Adrenal gland (tissue), 12 donors: ENCODE data around the gene KRT73. TPM values are rescaled to one million over a fixed set of nuclear protein-coding genes. Genes with fewer than 3 reads are reported as not detected.

Source experiments
- DNase-seq, 7 donors: peaks; one replicate each; pipeline ENCODE4 v3.0.0-alpha.2; 2019 to 2020
- H3K27ac ChIP-seq, 5 donors: fragments of 200-600 bp; sonication (generic) in 4 of 5; 1 replicate in 3 of 5; 2 replicates in 2 of 5; pipeline versions ENCODE4 v1.5.1 to v1.8.0; 2016 to 2020; ENCODE audit warnings: mild to moderate bottlenecking in 1 of 5
- H3K27me3 ChIP-seq: fragments of 200-600 bp; 2 replicates; pipeline ENCODE4 v1.8.0; 2021
- H3K36me3 ChIP-seq, 2 donors: fragments of 200-600 bp; replicated peaks in 1 of 2; 1 replicate in 1 of 2; 2 replicates in 1 of 2; pipeline versions ENCODE4 v1.5.1 to v1.8.0; 2018 to 2022
- H3K4me1 ChIP-seq, 2 donors: fragments of 200-600 bp; replicated peaks in 1 of 2; 1 replicate in 1 of 2; 2 replicates in 1 of 2; pipeline versions ENCODE4 v1.5.1 to v1.8.0; 2018 to 2021
- H3K4me3 ChIP-seq, 4 donors: fragments of 200-600 bp; sonication (generic) in 3 of 4; one replicate each; pipeline ENCODE4 v1.5.1; 2016 to 2018
- H3K9me3 ChIP-seq, 3 donors: fragments of 200-600 bp; sonication (generic) in 1 of 3; replicated peaks in 1 of 3; 1 replicate in 2 of 3; 2 replicates in 1 of 3; pipeline versions ENCODE4 v1.5.1 to v1.8.0; 2016 to 2021
- CTCF ChIP-seq, 6 experiments: fragments of 450-650 bp in 4 of 6; fragments of 200-600 bp in 2 of 6; sonication (generic) in 1 of 6; IDR thresholded peaks; 1 replicate in 5 of 6; 2 replicates in 1 of 6; pipeline versions ENCODE4 v1.5.1 to v1.8.0; 2016 to 2021; ENCODE audit warnings: antibody characterized with exemption in 6 of 6, mild to moderate bottlenecking in 2 of 6, moderate library complexity in 1 of 6
- POLR2A ChIP-seq, 2 donors: fragments of 450-650 bp; IDR thresholded peaks; one replicate each; pipeline ENCODE4 v1.6.1; 2017; ENCODE audit warnings: antibody characterized with exemption in 2 of 2, mild to moderate bottlenecking in 2 of 2, moderate library complexity in 1 of 2
- WGBS, 4 donors: extraction: QIAGEN DNeasy Blood & Tissue Kit in 2 of 4; methylation state at CpG; one replicate each; pipeline versions ENCODE4 v1.1.5 to v1.1.7; 2013 to 2017; 5-methylcytosine and 5-hydroxymethylcytosine counted together
- intact Hi-C, 2 donors: fragments of 100-400 bp; cut with DNase I; formaldehyde crosslinking; loops; one replicate each; pipeline versions ENCODE4 v1.14.1 to v1.15.0; 2022 to 2023
- polyA plus RNA-seq, 3 donors: library from polyadenylated mRNA; stranded (reverse); fragments of 200-250 nt in 2 of 3; fragments of 350-450 nt in 1 of 3; fragmentation: Illumina TruSeq in 1 of 3; extraction: RNeasy Lipid Tissue Mini Kit (QIAGEN cat#74804) in 1 of 3; gene quantifications; one replicate each; pipeline ENCODE4 v1.2.3, GENCODE V29; 2013 to 2014
- total RNA-seq, 9 donors: library from RNA; depleted of rRNA in 4 of 9; stranded (reverse); fragments of >200 nt in 4 of 9; fragments of 120-200 nt in 1 of 9; fragmentation: NEBNext Ultra II Directional in 1 of 9; extraction: Animal tissue kit (Norgen Biotek cat#: 25700) in 1 of 9; gene quantifications; one replicate each; pipeline versions ENCODE4 v1.1.0 to v1.2.4, GENCODE V29; 2013 to 2023
- donor health status: healthy with polysubstance abuse.
- donor health status: Bipolar disorder and iron deficiency.
- donor health status: DM: yes; HTN: yes; CAD: no.
- donor health status: DM: no; HTN: no; CAD: no.
- donor health status: DM: no; HTN: no; CAD: no.
- donor health status: DM: yes; HTN: yes; CAD: no.

KRT73 gene
- total and polyA plus RNA-seq, 12 donors, result 0.18 to 0.64 TPM; not detected in 10

GRCh38 chr12:52591521-52591920 is 26.8 kb downstream of the KRT73 start:
- no peak overlapping the region for H3K27ac ChIP-seq
- TF ChIP-seq POLR2A (IDR thresholded peaks at IDR 0.05) (no peak), CTCF (IDR thresholded peaks at IDR 0.05) (no peak)
- no peak overlapping the region for H3K4me3 ChIP-seq
- no peaks in the 10 kb centered on the region for H3K4me1 ChIP-seq
- WGBS, 4 donors, result 84 to 90% (median 88%) methylated on average over 6 to 11 of the region's 11 CpGs
- no peaks in the 10 kb centered on the region for H3K27me3 ChIP-seq
- no peaks in the 10 kb centered on the region for H3K9me3 ChIP-seq
- intact Hi-C loops, result no loop called here
- no peak for DNase-seq
- no peaks in the 10 kb centered on the region for H3K36me3 ChIP-seq

GRCh38 chr12:52590021-52590420 is 28.3 kb downstream of the KRT73 start:
- no peak overlapping the region for H3K4me3 ChIP-seq
- H3K9me3 ChIP-seq, result no peaks in the 10 kb centered on the region
- H3K4me1 ChIP-seq, result no peaks in the 10 kb centered on the region
- no peak for DNase-seq
- no peaks in the 10 kb centered on the region for H3K27me3 ChIP-seq
- H3K27ac ChIP-seq, result no peak overlapping the region
- WGBS, 4 donors, result 87 to 97% (median 91%) methylated on average over 6 of the region's 6 CpGs
- no peaks in the 10 kb centered on the region for H3K36me3 ChIP-seq
- TF ChIP-seq CTCF (IDR thresholded peaks at IDR 0.05), result no peak
- TF ChIP-seq POLR2A (IDR thresholded peaks at IDR 0.05), result no peak
- intact Hi-C loops, result no loop called here

GRCh38 chr12:52587563-52587962 is 30.8 kb downstream of the KRT73 start:
- no peak overlapping the region for H3K27ac ChIP-seq
- no peaks in the 10 kb centered on the region for H3K27me3 ChIP-seq
- H3K9me3 ChIP-seq, result no peaks in the 10 kb centered on the region
- no peaks in the 10 kb centered on the region for H3K4me1 ChIP-seq
- intact Hi-C loops, result loop anchor here (10.0 kb wide), 1 partner anchor 213 kb away; no protein-coding TSS in a partner anchor
- WGBS, 4 donors, result 79 to 86% (median 83%) methylated on average over 10 to 17 of the region's 17 CpGs
- H3K4me3 ChIP-seq, result no peak overlapping the region
- DNase-seq, result no peak
- TF ChIP-seq CTCF (IDR thresholded peaks at IDR 0.05) (no peak), POLR2A (IDR thresholded peaks at IDR 0.05) (no peak)
- no peaks in the 10 kb centered on the region for H3K36me3 ChIP-seq

GRCh38 chr12:52585946-52586345 is 32.4 kb downstream of the KRT73 start:
- Histone ChIP-seq H3K4me3 (no peak overlapping the region), H3K36me3 (no peaks in the 10 kb centered on the region), H3K4me1 (no peaks in the 10 kb centered on the region), H3K27ac (no peak overlapping the region), H3K27me3 (no peaks in the 10 kb centered on the region), H3K9me3 (no peaks in the 10 kb centered on the region)
- 70 to 78% (median 75%) methylated on average over 9 of the region's 9 CpGs for WGBS, 4 donors
- intact Hi-C loops, result loop anchor here (10.0 kb wide), 1 partner anchor 211 kb away; no protein-coding TSS in a partner anchor
- TF ChIP-seq POLR2A (IDR thresholded peaks at IDR 0.05), result no peak
- no peak for TF ChIP-seq CTCF (IDR thresholded peaks at IDR 0.05)
- DNase-seq, result no peak
